Activated naive CD8-positive, alpha-beta T cell (primary cell): Measurements from ENCODE around the gene MCC.

Experiments used
- H3K27ac Mint-ChIP-seq: one replicate; pipeline ENCODE4 v1.8.0; 2021; ENCODE audit warnings: mixed read lengths
- H3K27me3 Mint-ChIP-seq: one replicate; pipeline ENCODE4 v1.8.0; 2021; ENCODE audit warnings: mixed read lengths
- H3K36me3 Mint-ChIP-seq: one replicate; pipeline ENCODE4 v1.8.0; 2021; ENCODE audit warnings: mixed read lengths
- H3K4me1 Mint-ChIP-seq: one replicate; pipeline ENCODE4 v1.8.0; 2021; ENCODE audit warnings: low read depth, mixed read lengths
- H3K4me3 Mint-ChIP-seq: one replicate; pipeline ENCODE4 v1.8.0; 2021; ENCODE audit warnings: mild to moderate bottlenecking, mixed read lengths
- H3K9me3 Mint-ChIP-seq: one replicate; pipeline ENCODE4 v1.8.0; 2021; ENCODE audit warnings: low read depth, mixed read lengths

MCC gene

DNA sequence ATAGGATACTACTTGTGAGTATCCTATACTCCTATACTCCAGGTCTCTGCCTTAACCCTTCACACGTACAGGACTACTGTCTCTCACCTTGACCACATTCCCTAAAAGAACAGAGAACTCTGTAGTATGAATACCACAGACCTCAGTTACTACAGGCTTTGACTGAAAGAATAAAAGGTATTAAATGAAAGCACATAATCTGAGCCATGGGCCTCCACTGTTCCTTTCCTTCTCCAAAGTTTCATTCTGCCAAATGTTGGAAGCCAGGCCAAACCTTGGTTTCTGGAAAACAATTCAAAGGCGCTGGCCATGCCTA, 244.9 kb downstream of the MCC start:
- Mint-ChIP-seq H3K9me3 (no peaks in the 10 kb centered on the region), H3K4me1 (peaks cover 3% of the 10 kb centered on the region), H3K4me3 (no peak overlapping the region), H3K36me3 (no peaks in the 10 kb centered on the region), H3K27ac (no peak overlapping the region), H3K27me3 (no peaks in the 10 kb centered on the region)

DNA sequence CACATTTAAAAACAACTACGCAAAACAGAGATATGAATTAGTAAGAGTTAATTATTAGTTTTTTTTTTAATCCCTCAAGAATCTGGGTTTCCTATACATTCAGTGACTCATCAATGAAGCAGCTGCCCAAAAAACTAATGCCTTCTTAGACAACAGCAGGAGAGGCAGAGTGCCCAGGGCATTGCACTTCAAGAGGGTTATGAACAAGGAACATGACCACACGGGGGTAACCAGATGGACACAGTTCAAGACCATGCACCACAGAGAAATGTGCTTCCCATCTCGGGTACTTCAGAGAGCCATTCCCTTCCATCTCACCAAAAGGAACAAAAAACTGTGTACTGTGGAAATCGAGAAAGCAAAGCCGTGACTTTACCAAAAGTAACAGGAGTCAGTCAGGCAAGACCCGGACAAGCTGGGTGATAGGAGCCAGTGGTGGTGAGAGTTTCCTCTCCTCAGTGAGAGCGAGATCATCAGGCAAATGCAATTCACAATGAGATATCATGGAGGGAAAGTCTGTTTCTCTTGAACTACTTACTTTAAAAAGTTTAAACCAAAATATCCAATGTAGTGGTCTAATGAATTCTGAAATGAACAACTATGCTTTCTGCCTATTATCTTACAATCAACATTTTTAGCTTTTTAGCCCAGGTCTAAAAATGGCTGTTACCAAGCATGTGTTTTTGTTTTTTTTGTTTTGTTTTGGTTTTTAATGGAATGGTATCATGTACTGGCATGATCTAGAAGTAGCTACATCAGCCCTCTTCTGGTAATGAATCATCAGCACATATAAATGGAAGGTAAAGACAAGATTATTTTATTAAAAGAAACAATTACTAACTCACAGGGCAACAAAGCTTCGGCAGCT, 245.5 kb downstream of the MCC start:
- no peaks in the 10 kb centered on the region for H3K27me3 Mint-ChIP-seq
- no peak overlapping the region for H3K4me3 Mint-ChIP-seq
- H3K4me1 Mint-ChIP-seq, result peaks cover 3% of the 10 kb centered on the region
- H3K36me3 Mint-ChIP-seq, result no peaks in the 10 kb centered on the region
- no peaks in the 10 kb centered on the region for H3K9me3 Mint-ChIP-seq
- no peak overlapping the region for H3K27ac Mint-ChIP-seq

DNA sequence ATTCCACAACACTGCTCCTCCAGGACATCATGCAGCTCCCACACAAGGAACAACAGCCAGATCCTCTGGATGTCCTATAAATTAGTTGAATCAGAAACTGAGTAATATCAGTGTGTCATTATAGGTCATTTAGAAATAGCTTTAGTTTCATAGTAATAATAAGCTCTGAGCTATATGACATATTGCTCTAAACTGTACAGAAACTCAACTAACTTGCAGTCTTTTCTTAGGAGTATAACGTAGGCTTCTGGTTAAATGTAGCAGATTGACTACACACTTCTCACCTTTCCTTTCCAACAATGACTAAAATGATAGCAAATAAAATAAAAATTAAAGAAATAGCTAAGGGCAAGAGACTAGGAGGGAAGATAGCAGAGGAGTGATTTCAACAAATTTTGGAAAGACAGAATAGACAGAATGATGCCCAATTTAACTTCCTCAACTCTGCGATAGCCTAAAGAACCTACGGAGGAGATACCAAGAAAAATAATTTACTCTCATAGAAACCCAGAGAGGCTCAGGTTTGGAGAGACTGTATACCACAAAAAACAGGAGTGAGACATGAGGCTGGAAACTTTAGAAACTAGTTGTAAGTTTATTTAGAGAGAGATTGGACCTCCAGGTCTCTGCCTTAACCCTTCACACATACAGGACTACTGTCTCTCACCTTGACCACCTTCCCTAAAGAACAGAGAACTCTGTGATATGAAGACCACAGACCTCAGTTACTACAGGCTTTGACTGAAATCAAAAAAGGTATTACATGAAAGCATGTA, 247.1 kb downstream of the MCC start:
- Mint-ChIP-seq H3K4me3 (no peak overlapping the region), H3K27me3 (no peaks in the 10 kb centered on the region)

DNA sequence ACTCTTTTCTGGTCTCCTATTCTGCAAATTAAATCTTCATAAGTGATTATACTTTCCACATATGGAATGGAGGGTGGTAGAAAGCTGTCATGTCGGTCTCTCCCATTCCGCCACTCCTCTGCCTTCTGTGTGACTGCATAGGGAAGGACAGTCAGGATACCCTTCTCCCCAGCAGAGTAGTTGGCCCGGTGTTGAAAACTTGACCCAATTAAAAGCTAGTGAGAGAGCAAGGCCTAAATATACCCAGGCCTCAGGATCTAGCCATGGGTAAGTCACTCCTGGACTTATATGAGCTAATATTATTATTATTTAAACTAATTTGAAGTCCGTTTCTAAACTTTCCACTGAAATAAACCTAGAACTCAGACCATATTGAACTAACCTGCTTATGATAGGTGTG, 248.2 kb downstream of the MCC start:
- H3K4me1 Mint-ChIP-seq, result peaks cover 3% of the 10 kb centered on the region
- H3K4me3 Mint-ChIP-seq, result no peak overlapping the region
- H3K9me3 Mint-ChIP-seq, result no peaks in the 10 kb centered on the region
- H3K27ac Mint-ChIP-seq, result no peak overlapping the region
- no peaks in the 10 kb centered on the region for H3K36me3 Mint-ChIP-seq
- no peaks in the 10 kb centered on the region for H3K27me3 Mint-ChIP-seq

More for the DNA sequence above, 247.1 kb downstream of the MCC start:
- H3K27ac Mint-ChIP-seq, result no peak overlapping the region
- no peaks in the 10 kb centered on the region for H3K36me3 Mint-ChIP-seq
- peaks cover 3% of the 10 kb centered on the region for H3K4me1 Mint-ChIP-seq
- H3K9me3 Mint-ChIP-seq, result no peaks in the 10 kb centered on the region

DNA sequence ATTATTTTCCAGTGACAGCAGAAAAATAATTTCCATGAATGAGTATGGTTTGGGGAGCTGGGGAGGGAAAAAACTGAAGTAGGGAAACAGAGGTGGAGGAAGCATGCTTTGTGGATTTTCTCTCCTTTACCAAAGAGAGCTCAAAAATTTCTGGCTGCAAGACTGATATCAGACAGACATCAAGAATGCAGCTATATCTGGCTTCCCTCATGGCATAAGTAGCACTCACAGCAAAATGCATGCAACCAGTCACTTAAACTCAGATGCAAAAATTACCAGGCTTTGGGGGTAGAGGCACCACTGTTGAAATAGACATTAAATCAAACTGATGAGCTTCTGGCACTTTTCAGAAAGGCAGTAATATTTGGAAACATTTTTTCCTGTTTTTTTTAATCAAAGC, 250.4 kb downstream of the MCC start:
- no peaks in the 10 kb centered on the region for H3K9me3 Mint-ChIP-seq
- H3K27ac Mint-ChIP-seq, result no peak overlapping the region
- no peaks in the 10 kb centered on the region for H3K36me3 Mint-ChIP-seq
- peaks cover 3% of the 10 kb centered on the region for H3K4me1 Mint-ChIP-seq
- no peaks in the 10 kb centered on the region for H3K27me3 Mint-ChIP-seq
- H3K4me3 Mint-ChIP-seq, result no peak overlapping the region

DNA sequence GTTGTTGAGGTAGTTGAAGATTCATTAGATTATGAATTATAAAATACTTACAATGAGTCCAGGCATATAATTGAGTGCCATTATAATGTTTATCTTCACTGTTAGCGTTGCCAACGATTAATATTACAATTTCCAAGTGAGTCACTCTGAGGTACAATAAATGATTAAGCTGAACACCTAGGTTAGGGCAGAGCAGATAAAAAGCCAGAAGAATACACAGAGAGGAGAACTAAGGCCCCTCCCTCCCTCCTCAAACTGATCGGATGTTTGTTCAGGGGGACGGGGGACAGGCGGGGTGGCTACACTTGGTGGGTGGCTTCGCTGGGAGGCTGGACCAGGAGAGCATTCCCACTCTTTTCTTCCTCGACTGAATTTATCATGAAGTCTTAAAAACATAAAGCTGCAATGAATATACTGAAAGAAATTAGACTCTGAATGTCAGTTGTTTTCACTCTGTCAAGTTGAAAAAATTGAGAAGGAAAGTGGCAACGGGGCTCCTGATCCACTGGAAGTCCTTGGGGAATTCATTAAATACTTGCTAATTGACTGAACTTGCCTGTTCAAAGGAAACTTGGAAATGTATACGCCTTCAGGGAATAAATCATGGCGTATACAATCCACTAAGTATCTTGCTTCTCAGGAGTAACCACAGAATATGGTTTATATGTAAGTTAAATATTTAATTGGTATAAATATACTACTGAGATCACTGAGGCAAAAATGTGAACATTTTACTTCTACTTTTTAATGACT, 251.5 kb downstream of the MCC start:
- no peaks in the 10 kb centered on the region for H3K36me3 Mint-ChIP-seq
- no peaks in the 10 kb centered on the region for H3K9me3 Mint-ChIP-seq
- H3K4me1 Mint-ChIP-seq, result no peaks in the 10 kb centered on the region
- no peaks in the 10 kb centered on the region for H3K27me3 Mint-ChIP-seq
- no peak overlapping the region for H3K27ac Mint-ChIP-seq
- no peak overlapping the region for H3K4me3 Mint-ChIP-seq

DNA sequence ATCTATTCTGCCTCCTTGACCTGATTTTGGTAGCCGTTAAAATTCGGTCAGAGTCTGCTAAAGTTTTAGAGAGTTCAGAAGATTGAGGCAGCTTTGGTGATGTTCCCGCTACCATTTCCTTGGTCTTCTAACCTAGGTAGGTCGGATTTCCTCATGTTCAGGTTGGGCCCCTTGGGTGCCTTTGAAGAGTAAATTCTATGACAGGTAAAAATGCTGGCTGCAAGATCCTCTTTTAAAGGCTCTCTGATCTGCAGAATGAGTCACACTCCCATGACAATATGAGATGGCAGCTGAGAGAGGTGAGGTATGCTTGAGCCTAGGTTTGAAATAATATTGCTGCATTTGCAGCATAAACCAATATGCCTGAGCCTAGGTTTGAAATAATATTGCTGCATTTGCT, 252.4 kb downstream of the MCC start:
- Mint-ChIP-seq H3K9me3 (no peaks in the 10 kb centered on the region), H3K4me3 (no peak overlapping the region), H3K36me3 (no peaks in the 10 kb centered on the region)

DNA sequence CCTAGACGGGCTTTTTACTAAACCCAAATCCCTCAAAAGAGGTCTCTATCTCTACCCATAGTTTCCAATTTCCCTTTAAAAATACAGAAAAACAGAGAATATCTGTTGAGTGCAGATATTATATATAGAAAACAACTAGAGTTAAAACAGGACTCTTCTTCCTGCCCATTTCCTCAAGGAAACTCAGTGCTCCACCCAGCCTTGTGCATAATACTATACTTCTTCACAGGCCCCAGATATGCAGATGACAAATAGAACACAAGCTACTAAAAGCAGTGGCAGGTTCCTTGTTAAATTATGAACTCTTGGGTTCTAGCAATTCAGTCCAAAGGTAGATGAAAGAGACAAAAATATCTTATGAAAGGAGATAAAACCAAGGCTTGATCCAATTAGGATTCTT, 253.7 kb downstream of the MCC start:
- no peaks in the 10 kb centered on the region for H3K27me3 Mint-ChIP-seq
- H3K4me1 Mint-ChIP-seq, result no peaks in the 10 kb centered on the region
- no peak overlapping the region for H3K27ac Mint-ChIP-seq
- H3K4me3 Mint-ChIP-seq, result no peak overlapping the region
- no peaks in the 10 kb centered on the region for H3K36me3 Mint-ChIP-seq
- no peaks in the 10 kb centered on the region for H3K9me3 Mint-ChIP-seq

More for the DNA sequence above, 252.4 kb downstream of the MCC start:
- H3K4me1 Mint-ChIP-seq, result no peaks in the 10 kb centered on the region
- no peak overlapping the region for H3K27ac Mint-ChIP-seq
- no peaks in the 10 kb centered on the region for H3K27me3 Mint-ChIP-seq

DNA sequence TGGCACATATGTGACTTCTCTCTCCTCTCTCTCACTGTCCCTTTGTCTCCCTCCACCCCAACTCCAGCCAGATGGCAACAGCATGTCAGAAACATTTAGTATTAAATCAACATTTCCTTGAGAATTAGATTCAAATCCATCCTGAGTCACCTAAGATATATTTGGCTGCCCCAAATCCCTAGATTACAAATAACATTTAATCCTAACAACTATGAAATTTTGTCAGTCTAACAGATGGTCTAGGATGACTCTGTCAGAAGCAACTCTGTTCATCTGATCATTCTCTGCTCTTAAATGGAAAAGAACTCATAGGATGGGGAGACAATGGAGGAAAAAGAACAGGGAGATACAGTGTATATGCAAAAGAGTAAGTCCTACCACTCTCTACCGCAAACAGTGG, 254.6 kb downstream of the MCC start:
- Mint-ChIP-seq H3K27me3 (peaks cover 2% of the 10 kb centered on the region), H3K4me3 (no peak overlapping the region), H3K9me3 (no peaks in the 10 kb centered on the region), H3K27ac (no peak overlapping the region), H3K4me1 (no peaks in the 10 kb centered on the region), H3K36me3 (no peaks in the 10 kb centered on the region)

DNA sequence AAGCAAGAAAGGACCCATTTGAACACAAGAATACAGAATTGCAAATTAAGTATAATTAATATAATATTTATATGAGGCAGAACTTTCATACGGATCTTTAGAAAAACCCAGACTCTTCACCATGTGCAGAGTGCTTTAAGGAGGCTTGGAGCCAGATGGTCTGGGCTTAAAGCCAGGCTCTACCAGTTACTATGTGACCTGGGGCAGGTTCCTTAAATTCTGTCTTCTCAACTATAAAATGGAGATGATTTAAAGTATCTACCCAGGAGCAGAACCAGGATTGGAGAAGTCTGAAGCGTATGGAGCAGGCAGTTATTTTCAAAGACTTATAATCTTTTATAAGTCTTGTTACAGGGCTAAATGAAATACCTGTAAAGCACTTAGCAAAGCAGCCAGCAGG, 255.6 kb downstream of the MCC start:
- no peak overlapping the region for H3K4me3 Mint-ChIP-seq
- H3K4me1 Mint-ChIP-seq, result no peaks in the 10 kb centered on the region
- peaks cover 2% of the 10 kb centered on the region for H3K27me3 Mint-ChIP-seq
- no peaks in the 10 kb centered on the region for H3K36me3 Mint-ChIP-seq
- H3K27ac Mint-ChIP-seq, result no peak overlapping the region
- no peaks in the 10 kb centered on the region for H3K9me3 Mint-ChIP-seq

DNA sequence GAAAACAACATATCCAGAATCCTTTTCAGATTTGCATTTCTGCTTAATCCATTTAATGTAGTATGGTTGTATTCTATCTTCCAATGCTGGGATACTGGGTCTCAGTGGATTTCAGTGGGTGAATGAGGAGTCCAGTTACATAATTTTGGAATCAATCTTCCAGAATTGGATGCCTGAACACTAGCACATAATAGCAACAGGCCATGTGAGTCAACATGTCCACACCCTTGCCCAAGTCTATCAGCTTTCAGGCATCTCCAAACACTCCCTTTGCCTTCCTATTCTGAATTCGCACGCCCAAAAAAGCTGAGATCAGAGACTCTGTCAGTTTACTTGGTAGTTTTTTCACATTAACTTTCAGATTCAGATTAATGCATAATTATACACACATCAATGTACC, 256.0 kb downstream of the MCC start:
- peaks cover 2% of the 10 kb centered on the region for H3K27me3 Mint-ChIP-seq
- H3K4me1 Mint-ChIP-seq, result no peaks in the 10 kb centered on the region
- H3K27ac Mint-ChIP-seq, result no peak overlapping the region
- no peaks in the 10 kb centered on the region for H3K9me3 Mint-ChIP-seq
- no peaks in the 10 kb centered on the region for H3K36me3 Mint-ChIP-seq
- H3K4me3 Mint-ChIP-seq, result no peak overlapping the region

DNA sequence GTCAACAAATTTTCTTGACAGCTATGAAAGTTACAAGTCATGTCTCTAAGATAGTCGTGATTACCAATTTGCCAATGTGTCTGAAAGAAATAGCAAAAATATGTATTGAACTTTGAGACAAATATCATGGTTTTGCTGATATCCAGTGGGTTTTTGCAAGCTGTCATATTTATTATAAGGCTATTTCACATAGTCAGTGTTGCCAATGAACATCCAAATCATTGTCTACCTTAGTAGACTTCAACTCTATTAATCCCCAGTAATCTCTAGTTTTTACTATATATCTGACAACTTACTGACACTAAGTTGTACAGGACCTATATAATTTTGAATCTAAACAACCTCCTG, 256.6 kb downstream of the MCC start:
- no peaks in the 10 kb centered on the region for H3K36me3 Mint-ChIP-seq
- peaks cover 2% of the 10 kb centered on the region for H3K27me3 Mint-ChIP-seq
- no peak overlapping the region for H3K27ac Mint-ChIP-seq
- no peak overlapping the region for H3K4me3 Mint-ChIP-seq
- H3K9me3 Mint-ChIP-seq, result no peaks in the 10 kb centered on the region
- no peaks in the 10 kb centered on the region for H3K4me1 Mint-ChIP-seq

DNA sequence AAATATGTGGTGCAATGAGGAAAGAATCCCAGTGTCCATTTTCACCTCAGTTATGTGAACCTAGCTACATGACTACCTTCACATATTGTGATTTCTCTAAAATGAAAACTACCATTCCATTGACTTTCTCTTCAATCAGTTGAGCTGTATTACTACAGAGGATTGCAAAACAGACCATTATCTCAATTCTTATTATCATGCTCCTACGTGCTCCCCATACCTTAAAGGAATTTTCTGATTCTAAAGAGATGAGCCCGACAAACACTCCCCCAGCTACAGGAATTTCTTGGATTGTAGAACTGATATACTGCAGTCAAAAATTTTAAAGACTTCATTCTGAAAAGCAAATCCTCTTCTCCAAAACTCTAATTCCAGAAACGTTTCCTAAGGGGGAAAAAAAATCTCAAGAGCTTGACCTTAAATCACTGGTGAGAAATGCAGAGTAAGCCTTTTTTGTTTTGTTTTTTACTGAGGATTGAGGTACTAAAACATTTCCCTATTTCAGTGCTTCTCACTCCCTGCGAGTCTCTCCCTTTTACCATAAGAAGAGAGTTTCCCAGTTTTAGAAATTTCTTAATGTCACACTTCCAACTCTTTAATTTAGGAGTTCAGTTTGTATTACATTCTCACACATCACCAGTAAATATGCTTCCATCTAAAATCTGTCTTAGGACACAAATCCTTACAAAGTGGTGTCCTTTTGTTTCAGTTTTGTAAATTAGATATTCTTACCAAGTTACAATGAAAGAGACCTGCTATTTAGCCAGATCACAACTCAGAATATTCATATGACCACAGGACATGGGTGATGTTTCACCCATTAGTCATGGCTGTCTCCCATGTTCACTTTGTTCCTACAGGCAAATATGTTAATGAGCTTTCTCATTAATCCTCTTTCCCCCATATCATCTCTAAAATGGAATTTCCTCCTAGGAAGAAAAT, 257.3 kb downstream of the MCC start:
- no peaks in the 10 kb centered on the region for H3K36me3 Mint-ChIP-seq
- no peaks in the 10 kb centered on the region for H3K9me3 Mint-ChIP-seq
- H3K27me3 Mint-ChIP-seq, result peaks cover 2% of the 10 kb centered on the region
- no peak overlapping the region for H3K4me3 Mint-ChIP-seq
- no peaks in the 10 kb centered on the region for H3K4me1 Mint-ChIP-seq
- H3K27ac Mint-ChIP-seq, result no peak overlapping the region

DNA sequence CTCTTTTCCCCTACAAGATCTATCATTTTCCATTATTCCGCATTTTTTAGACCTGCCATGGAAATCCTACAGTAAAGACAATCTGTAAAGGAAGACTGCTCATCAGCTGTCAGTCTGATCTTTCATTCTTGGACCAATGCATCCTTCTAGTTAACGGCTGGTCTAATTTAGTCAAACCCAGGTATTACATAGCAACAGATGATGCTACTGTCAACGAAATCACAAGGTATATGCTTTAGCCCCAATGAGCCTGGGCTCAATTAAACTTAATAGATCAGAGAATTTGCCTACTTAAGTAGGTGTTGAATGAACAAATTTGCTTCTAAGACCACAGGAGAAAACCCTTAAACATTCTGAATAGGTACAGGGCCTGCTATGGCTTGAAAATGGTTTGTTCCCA, 260.5 kb downstream of the MCC start:
- Mint-ChIP-seq H3K4me1 (no peaks in the 10 kb centered on the region), H3K27ac (no peak overlapping the region), H3K27me3 (peaks cover 2% of the 10 kb centered on the region), H3K36me3 (no peaks in the 10 kb centered on the region), H3K9me3 (no peaks in the 10 kb centered on the region), H3K4me3 (no peak overlapping the region)
